A549 (cell line): ENCODE results near the gene COX7B. TPM values are rescaled to one million over a fixed set of nuclear protein-coding genes. Genes with fewer than 3 reads are reported as not detected.
"Not testable (repeated sequence)": the region's sequence is repeated elsewhere in the genome, so short reads cannot be mapped to it uniquely, and the experiment has no call there.

ENCODE experiments used
- ATAC-seq, 2 experiments: fragments of 200-7000 bp in 1 of 2; fragments of >200 bp in 1 of 2; cut with Nextera tagmentation in 1 of 2; cut with Tn5 transposase in 1 of 2; 3 replicates each; pipeline versions ENCODE4 v1.8.0 to v1.9.1; 2018 to 2020; ENCODE audit warnings: mild to moderate bottlenecking in 1 of 2, moderate library complexity in 1 of 2
- CTCF ChIA-PET: fragments of 300-600 bp; sonication (Branson Sonifier 250); formaldehyde crosslinking; extraction: SDS; loops from one replicate; lab custom pipeline; 2021; ENCODE audit warnings: antibody characterized with exemption, inconsistent platforms; lab: Yijun Ruan, JAX
- POLR2A ChIA-PET: fragments of 350-600 bp; formaldehyde crosslinking; extraction: SDS; loops from one replicate; lab custom pipeline; 2021; ENCODE audit warnings: antibody characterized with exemption, inconsistent platforms; lab: Yijun Ruan, JAX
- DNase-seq, 2 experiments: peaks; one replicate each; pipeline versions ENCODE4 v3.0.0 to v3.0.0-alpha.2; 2011 to 2016; ENCODE audit warnings: low read depth in 1 of 2, low spot score in 1 of 2
- FAIRE-seq: peaks from 2 replicates; lab custom pipeline; 2011; peaks lifted over from hg19 to GRCh38; lab: Jason Lieb, UNC
- H3K27ac ChIP-seq, 2 experiments: fragments of >200 bp; sonication (Bioruptor Twin); formaldehyde crosslinking; 3 replicates each; pipeline ENCODE4 v1.5.1; 2016 to 2017
- H3K4me1 ChIP-seq: fragments of >200 bp; sonication (Bioruptor Twin); formaldehyde crosslinking; 3 replicates; pipeline ENCODE4 v1.6.1; 2016
- H3K4me2 ChIP-seq: fragments of >200 bp; sonication (Bioruptor Twin); formaldehyde crosslinking; 3 replicates; pipeline ENCODE4 v1.6.1; 2016
- H3K4me3 ChIP-seq: fragments of >200 bp; sonication (Bioruptor Twin); formaldehyde crosslinking; 3 replicates; pipeline ENCODE4 v1.5.1; 2016
- H3K9me3 ChIP-seq: fragments of >200 bp; sonication (Bioruptor Twin); formaldehyde crosslinking; 3 replicates; pipeline ENCODE4 v1.6.1; 2016
- CBX2 ChIP-seq: fragments of 200-600 bp; sonication (generic); IDR thresholded peaks from 2 replicates; pipeline ENCODE4 v1.6.1; 2016; ENCODE audit warnings: low read depth, mild to moderate bottlenecking, borderline replicate concordance
- CBX8 ChIP-seq: fragments of 200-600 bp; sonication (generic); IDR thresholded peaks from 2 replicates; pipeline ENCODE4 v1.6.1; 2016
- CEBPB ChIP-seq, 2 experiments: fragments of >200 bp in 1 of 2; sonication (Bioruptor Twin) in 1 of 2; formaldehyde crosslinking in 1 of 2; IDR thresholded peaks; 2 replicates each; pipeline ENCODE4 v1.6.1; 2012 to 2016
- EHF ChIP-seq: fragments of 250-450 bp; sonication (Bioruptor Pico); IDR thresholded peaks from 2 replicates; pipeline ENCODE4 v1.5.0; 2020; ENCODE audit warnings: mild to moderate bottlenecking
- EHMT2 ChIP-seq: fragments of 200-600 bp; sonication (generic); IDR thresholded peaks from 2 replicates; pipeline ENCODE4 v1.6.1; 2016; ENCODE audit warnings: antibody characterized with exemption, low read depth, mild to moderate bottlenecking, moderate library complexity
- FOSL2 ChIP-seq, 2 experiments: fragments of 450-650 bp in 1 of 2; fragments of >200 bp in 1 of 2; sonication (Bioruptor Twin) in 1 of 2; formaldehyde crosslinking; IDR thresholded peaks; 2 replicates each; pipeline versions ENCODE4 v1.5.0 to v1.6.1; 2016 to 2020; ENCODE audit warnings: mild to moderate bottlenecking in 1 of 2, moderate library complexity in 1 of 2
- GATA3 ChIP-seq: IDR thresholded peaks from 2 replicates; pipeline ENCODE4 v1.6.1; 2012; ENCODE audit warnings: borderline replicate concordance
- HOXB13 ChIP-seq: fragments of 250-450 bp; sonication (Bioruptor Pico); IDR thresholded peaks from 2 replicates; pipeline ENCODE4 v1.5.0; 2020; ENCODE audit warnings: low read depth, mild to moderate bottlenecking, moderate library complexity
- HOXB5 ChIP-seq: fragments of 250-450 bp; sonication (Bioruptor Pico); IDR thresholded peaks from 2 replicates; pipeline ENCODE4 v1.5.0; 2020; ENCODE audit warnings: mild to moderate bottlenecking, moderate library complexity
- JUN ChIP-seq, 2 experiments: fragments of >200 bp; sonication (Bioruptor Twin); formaldehyde crosslinking; IDR thresholded peaks; 2 replicates in 1 of 2; 3 replicates in 1 of 2; pipeline ENCODE4 v1.6.1; 2016 to 2017
- JUNB ChIP-seq: fragments of >200 bp; sonication (Bioruptor Twin); formaldehyde crosslinking; IDR thresholded peaks from 2 replicates; pipeline ENCODE4 v1.6.1; 2016
- MAFK ChIP-seq: fragments of 450-650 bp; IDR thresholded peaks from 2 replicates; pipeline ENCODE4 v1.6.1; 2014; ENCODE audit not compliant: partially characterized antibody
- MAZ ChIP-seq: fragments of 150-350 bp; IDR thresholded peaks from 2 replicates; pipeline ENCODE4 v1.6.1; 2014; ENCODE audit warnings: antibody characterized with exemption, low read depth, low read length, borderline replicate concordance
- NFE2L2 ChIP-seq: fragments of 150-350 bp; conservative IDR thresholded peaks from 2 replicates; pipeline ENCODE4 v1.6.1; 2014; ENCODE audit warnings: low read length
- POLR2A ChIP-seq: IDR thresholded peaks from 2 replicates; pipeline ENCODE4 v1.6.1; 2012; ENCODE audit warnings: mild to moderate bottlenecking, low read length
- RAD21 ChIP-seq, 2 experiments: fragments of >200 bp in 1 of 2; sonication (Bioruptor Twin) in 1 of 2; formaldehyde crosslinking in 1 of 2; IDR thresholded peaks in 1 of 2; conservative IDR thresholded peaks in 1 of 2; 2 replicates in 1 of 2; 3 replicates in 1 of 2; pipeline ENCODE4 v1.6.1; 2012 to 2018; ENCODE audit warnings: inconsistent platforms in 1 of 2
- SREBF2 ChIP-seq: fragments of 450-650 bp; IDR thresholded peaks from 2 replicates; pipeline ENCODE4 v1.6.1; 2014; ENCODE audit warnings: mild to moderate bottlenecking, moderate library complexity
- TFCP2L1 ChIP-seq: fragments of 250-450 bp; sonication (Bioruptor Pico); IDR thresholded peaks from 2 replicates; pipeline ENCODE4 v1.5.0; 2021; ENCODE audit warnings: mild to moderate bottlenecking
- TP53 ChIP-seq: fragments of 250-450 bp; sonication (Bioruptor Pico); IDR thresholded peaks from 2 replicates; pipeline ENCODE4 v1.5.0; 2021; ENCODE audit warnings: mild to moderate bottlenecking, moderate library complexity
- ZFP36 ChIP-seq: fragments of 450-650 bp; IDR thresholded peaks from 2 replicates; pipeline ENCODE4 v1.6.1; 2014; ENCODE audit warnings: borderline replicate concordance; ENCODE audit not compliant: partially characterized antibody
- ZNF302 ChIP-seq: fragments of 250-450 bp; sonication (Bioruptor Pico); IDR thresholded peaks from 2 replicates; pipeline ENCODE4 v1.9.0; 2021; ENCODE audit warnings: inconsistent platforms, mild to moderate bottlenecking, moderate library complexity
- ZSCAN20 ChIP-seq: fragments of 250-450 bp; sonication (Bioruptor Pico); IDR thresholded peaks from 2 replicates; pipeline ENCODE4 v1.8.0; 2022; ENCODE audit warnings: mild to moderate bottlenecking, moderate library complexity
- WGBS: methylation state at CpG from one replicate; pipeline ENCODE4 v1.1.6; 2017; ENCODE audit errors: missing lambda C conversion rate; 5-methylcytosine and 5-hydroxymethylcytosine counted together
- polyA plus RNA-seq, 4 experiments: library from polyadenylated mRNA; depleted of rRNA in 3 of 4; stranded (reverse); fragments of >200 nt; fragmentation: RNase III in 1 of 4; extraction: RNeasy Plus Mini Kit Qiagen cat#74134 plus additional on column Dnase treatment in 1 of 4; gene quantifications; 2 replicates in 3 of 4; 3 replicates in 1 of 4; pipeline ENCODE4 v1.2.3, GENCODE V29; 2011 to 2017
- TF ChIP-seq, protein P1 (sequence below): fragments of 450-650 bp; IDR thresholded peaks from 2 replicates; pipeline ENCODE4 v1.6.1; 2014; ENCODE audit warnings: antibody characterized with exemption
- TF ChIP-seq, protein P2 (sequence below): fragments of >200 bp; sonication (Bioruptor Twin); formaldehyde crosslinking; IDR thresholded peaks from 2 replicates; pipeline ENCODE4 v1.6.1; 2016
- TF ChIP-seq, protein P3 (sequence below): IDR thresholded peaks from 2 replicates; pipeline ENCODE4 v1.6.1; 2012; ENCODE audit warnings: low read depth, borderline replicate concordance

The COX7B gene
- polyA plus RNA-seq, 2 of the 4 experiments (the other 2 are of a cell fraction): 792 to 1,133 TPM

DNA sequence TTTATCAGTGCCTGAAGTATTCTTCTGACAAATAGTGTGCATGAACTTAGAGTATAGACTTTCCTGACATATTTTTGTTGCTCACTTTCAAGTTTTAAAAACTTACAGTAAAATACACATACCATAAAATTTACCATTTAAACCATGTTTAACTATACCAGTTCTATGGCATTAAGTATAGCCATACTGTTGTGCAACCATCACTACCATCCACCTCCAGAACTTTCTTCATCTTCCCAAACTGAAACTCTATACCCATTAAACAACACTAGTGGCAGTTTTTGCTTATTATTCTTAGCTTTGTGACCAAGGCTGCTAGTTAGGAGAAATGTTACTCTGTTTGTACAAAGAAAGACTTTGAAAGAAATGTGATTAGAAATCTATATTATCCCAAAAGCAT lies 37.0 kb downstream of the COX7B start:
- POLR2A ChIA-PET: no interaction called here
- H3K9me3 ChIP-seq: no peaks in the 10 kb centered on the region
- peaks cover 41% of the 10 kb centered on the region for H3K4me1 ChIP-seq
- no peak overlapping the region for H3K4me3 ChIP-seq
- FAIRE-seq (no peak), ATAC-seq (no peak), DNase-seq (no peak)
- CTCF ChIA-PET: no interaction called here
- H3K4me2 ChIP-seq: peak overlapping the region; percentile 93
- TF ChIP-seq CEBPB (IDR thresholded peaks at IDR 0.05): peak in 1 of 2 experiments; percentile 56; a peak in 1 of 4 replicates
- no peak for TF ChIP-seq TP53 (CRISPR knock-in tag)
- no peak for TF ChIP-seq CBX2
- no peak for TF ChIP-seq HOXB13
- peak overlapping the region; percentile 80 to 94 for H3K27ac ChIP-seq

DNA sequence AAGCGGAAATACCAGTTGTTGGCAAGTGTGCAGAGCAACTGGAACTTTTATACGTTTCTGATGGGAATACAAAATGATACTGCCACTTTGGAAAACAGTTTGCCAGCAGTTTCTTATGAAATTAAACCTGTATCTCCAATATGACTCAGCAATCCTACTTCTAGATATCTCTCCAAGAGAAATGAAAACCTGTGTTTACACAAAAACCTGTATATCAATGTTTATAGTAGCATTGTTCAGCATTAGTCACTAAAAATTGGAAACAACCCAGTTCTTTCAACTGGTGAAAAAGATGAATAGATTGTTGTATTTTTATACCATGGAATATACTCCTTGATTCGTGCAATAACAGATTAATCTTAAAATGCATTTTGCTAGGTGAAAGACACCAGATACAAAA lies 38.0 kb downstream of the COX7B start:
- ATAC-seq (peak; percentile 83 to 91), DNase-seq (peak in 1 of 2 experiments; percentile 68), FAIRE-seq (peak; percentile 98)
- WGBS: 2% methylated on average over 3 of the region's 3 CpGs
- ChIA-PET POLR2A (no interaction called here), CTCF (no interaction called here)
- Histone ChIP-seq H3K4me2 (peak overlapping the region; percentile 93), H3K27ac (peak overlapping the region; percentile 86 to 94), H3K4me3 (no peak overlapping the region), H3K4me1 (peaks cover 41% of the 10 kb centered on the region), H3K9me3 (no peaks in the 10 kb centered on the region)
- no peak for TF ChIP-seq JUN (IDR thresholded peaks at IDR 0.05)
- TF ChIP-seq, protein P1, sequence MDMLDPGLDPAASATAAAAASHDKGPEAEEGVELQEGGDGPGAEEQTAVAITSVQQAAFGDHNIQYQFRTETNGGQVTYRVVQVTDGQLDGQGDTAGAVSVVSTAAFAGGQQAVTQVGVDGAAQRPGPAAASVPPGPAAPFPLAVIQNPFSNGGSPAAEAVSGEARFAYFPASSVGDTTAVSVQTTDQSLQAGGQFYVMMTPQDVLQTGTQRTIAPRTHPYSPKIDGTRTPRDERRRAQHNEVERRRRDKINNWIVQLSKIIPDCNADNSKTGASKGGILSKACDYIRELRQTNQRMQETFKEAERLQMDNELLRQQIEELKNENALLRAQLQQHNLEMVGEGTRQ: no peak
- TF ChIP-seq JUNB: peak; percentile 79
- TF ChIP-seq GATA3: peak; percentile 59; the same call in 1 of the 2 replicates
- peak; percentile 98 for TF ChIP-seq MAFK
- no peak for TF ChIP-seq HOXB5 (CRISPR knock-in tag)
- TF ChIP-seq FOSL2 (IDR thresholded peaks at IDR 0.05): peak; percentile 69
- peak; percentile 86 for TF ChIP-seq FOSL2 (CRISPR knock-in tag; IDR thresholded peaks at IDR 0.05)
- TF ChIP-seq NFE2L2: peak; percentile 87

DNA sequence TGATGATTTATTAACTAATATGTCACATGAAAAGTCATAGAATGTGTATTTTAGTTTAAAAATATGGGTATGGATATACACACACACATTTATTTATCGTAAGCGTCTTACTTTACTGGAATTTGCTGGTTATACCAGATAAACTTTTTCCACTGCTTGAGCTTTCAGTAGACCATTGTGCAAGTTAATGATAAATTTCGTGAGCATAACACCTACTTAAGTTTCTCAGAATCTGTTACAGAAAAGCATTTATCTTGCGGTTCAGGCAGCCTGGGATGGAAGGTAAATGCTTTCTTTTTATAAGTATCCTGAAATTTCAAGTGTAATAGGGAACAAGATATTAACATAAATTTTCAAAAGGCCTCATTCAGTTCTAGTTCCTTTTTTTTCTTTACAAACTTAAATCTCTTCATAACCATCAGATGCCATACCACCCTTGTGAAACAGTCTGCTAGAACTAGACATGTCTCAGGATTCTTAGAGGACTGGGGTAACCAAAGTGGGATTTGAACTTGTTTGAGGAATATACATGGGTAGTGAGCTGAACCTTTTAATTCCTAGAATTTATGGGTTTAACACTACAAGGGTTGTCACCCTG lies 38.9 kb downstream of the COX7B start:
- POLR2A ChIA-PET: no interaction called here
- no peak overlapping the region for H3K4me3 ChIP-seq
- TF ChIP-seq CEBPB (IDR thresholded peaks at IDR 0.05) (0 out of 4 replicates have a peak, but pooled peaks of 1 of the 2 experiments have one; percentile 5), ZFP36 (no peak)
- 81% methylated on average over 4 of the region's 4 CpGs for WGBS
- FAIRE-seq (peak; percentile 78), ATAC-seq (no peak), DNase-seq (no peak)
- peaks cover 48% of the 10 kb centered on the region for H3K4me1 ChIP-seq
- H3K9me3 ChIP-seq: no peaks in the 10 kb centered on the region
- CTCF ChIA-PET: no interaction called here
- H3K4me2 ChIP-seq: peak overlapping the region; percentile 93
- H3K27ac ChIP-seq: peak overlapping the region; percentile 86 to 94

DNA sequence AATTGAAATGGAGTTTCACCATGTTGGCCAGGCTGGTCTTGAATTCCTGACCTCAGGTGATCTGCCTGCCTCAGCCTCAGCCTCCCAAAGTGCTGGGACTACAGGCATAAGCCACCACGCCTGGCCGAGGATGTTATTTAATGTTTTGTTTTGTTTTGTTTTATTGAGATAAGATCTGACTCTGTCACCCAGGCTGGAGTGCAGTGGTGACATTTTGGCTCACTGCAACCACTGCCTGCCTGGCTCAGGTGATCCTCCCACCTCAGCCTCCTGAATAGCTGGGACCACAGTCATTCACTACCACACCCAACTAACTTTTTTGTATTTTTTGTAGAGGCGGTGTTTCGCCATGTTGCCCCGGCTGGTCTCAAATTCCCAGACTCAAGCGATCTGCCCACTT lies 45.8 kb downstream of the COX7B start:
- H3K4me3 ChIP-seq, H3K9me3 ChIP-seq, H3K27ac ChIP-seq, DNase-seq, FAIRE-seq, CTCF ChIA-PET, ATAC-seq, H3K4me2 ChIP-seq, POLR2A ChIA-PET: not testable (repeated sequence)
- WGBS: 93% methylated on average over 6 of the region's 6 CpGs
- H3K4me1 ChIP-seq: peaks cover 19% of the 10 kb centered on the region; the same call in 1 of the 3 replicates

DNA sequence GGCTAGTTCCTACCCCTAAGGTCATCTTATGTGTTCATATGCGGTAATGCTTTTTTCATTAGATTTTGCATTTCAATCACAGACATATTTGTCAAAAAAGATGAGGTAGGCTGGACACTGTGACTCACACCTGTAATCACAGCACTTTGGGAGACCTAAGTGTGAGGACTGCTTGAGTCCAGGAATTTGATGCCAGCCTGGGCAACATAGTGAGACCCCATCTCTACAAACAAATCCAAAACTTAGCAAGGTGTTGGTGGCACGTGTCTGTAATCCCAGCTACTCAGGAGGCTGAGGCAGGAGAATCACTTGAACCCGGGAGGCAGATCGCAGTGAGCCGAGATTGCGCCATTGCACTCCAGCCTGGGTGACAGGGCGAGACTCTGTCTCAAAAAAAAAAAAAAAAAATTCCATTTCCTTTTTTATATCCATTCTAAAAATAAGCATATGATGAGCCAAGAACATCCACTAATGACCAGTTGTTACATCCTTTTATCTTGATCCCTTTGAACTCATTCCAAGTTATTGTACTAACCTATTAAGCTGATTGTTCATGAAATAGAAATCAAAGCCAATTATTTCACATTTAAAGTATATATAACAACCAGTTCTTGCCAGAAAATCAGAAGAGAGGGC lies 46.8 kb downstream of the COX7B start:
- peak; percentile 99 for FAIRE-seq
- Histone ChIP-seq H3K4me2 (no peak overlapping the region), H3K27ac (no peak overlapping the region), H3K4me1 (peaks cover 17% of the 10 kb centered on the region; the same call in 1 of the 3 replicates), H3K9me3 (no peaks in the 10 kb centered on the region), H3K4me3 (no peak overlapping the region)
- ATAC-seq: no peak
- no peak for DNase-seq
- 90% methylated on average over 7 of the region's 7 CpGs for WGBS
- CTCF ChIA-PET: no interaction called here
- POLR2A ChIA-PET: no interaction called here
- TF ChIP-seq NFE2L2 (no peak), TFCP2L1 (CRISPR knock-in tag) (no peak), MAZ (no peak), CEBPB (IDR thresholded peaks at IDR 0.05) (no peak), CBX8 (no peak), ZNF302 (CRISPR knock-in tag) (no peak), TP53 (CRISPR knock-in tag) (no peak), FOSL2 (IDR thresholded peaks at IDR 0.05) (no peak), FOSL2 (CRISPR knock-in tag; IDR thresholded peaks at IDR 0.05) (no peak), EHMT2 (no peak), POLR2A (no peak), ZSCAN20 (CRISPR knock-in tag) (no peak), RAD21 (conservative IDR thresholded peaks at IDR 0.05 in 1 of 2, IDR thresholded peaks at IDR 0.05 in 1 of 2) (no peak), EHF (CRISPR knock-in tag) (no peak), SREBF2 (no peak)
- TF ChIP-seq, protein P1: no peak
- TF ChIP-seq, protein P2, sequence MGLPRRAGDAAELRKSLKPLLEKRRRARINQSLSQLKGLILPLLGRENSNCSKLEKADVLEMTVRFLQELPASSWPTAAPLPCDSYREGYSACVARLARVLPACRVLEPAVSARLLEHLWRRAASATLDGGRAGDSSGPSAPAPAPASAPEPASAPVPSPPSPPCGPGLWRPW: no peak
- TF ChIP-seq, protein P3, sequence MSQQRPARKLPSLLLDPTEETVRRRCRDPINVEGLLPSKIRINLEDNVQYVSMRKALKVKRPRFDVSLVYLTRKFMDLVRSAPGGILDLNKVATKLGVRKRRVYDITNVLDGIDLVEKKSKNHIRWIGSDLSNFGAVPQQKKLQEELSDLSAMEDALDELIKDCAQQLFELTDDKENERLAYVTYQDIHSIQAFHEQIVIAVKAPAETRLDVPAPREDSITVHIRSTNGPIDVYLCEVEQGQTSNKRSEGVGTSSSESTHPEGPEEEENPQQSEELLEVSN: no peak
